AG04450 (cell line): ENCODE data around the gene DRD4. TPM values are rescaled to one million over a fixed set of nuclear protein-coding genes. Genes with fewer than 3 reads are reported as not detected.

Experiments used
- CTCF ChIA-PET: fragments of 300-600, 350-600 bp; formaldehyde crosslinking; extraction: SDS; loops from one replicate; lab custom pipeline; 2022; ENCODE audit warnings: antibody characterized with exemption, inconsistent platforms; lab: Charles Lee
- POLR2A ChIA-PET: fragments of 350-600 bp; formaldehyde crosslinking; extraction: SDS; loops from one replicate; lab custom pipeline; 2021; ENCODE audit warnings: antibody characterized with exemption, inconsistent platforms; lab: Yijun Ruan, JAX
- DNase-seq: peaks from one replicate; pipeline ENCODE4 v3.0.0-alpha.2; 2011; ENCODE audit warnings: low read depth, low spot score
- H3K27ac ChIP-seq: one replicate; pipeline ENCODE4 v1.5.1; 2012; ENCODE audit warnings: low read depth, low read length, control low read depth
- H3K27me3 ChIP-seq: one replicate; pipeline ENCODE4 v1.6.0; 2012; ENCODE audit warnings: low read length; ENCODE audit not compliant: control insufficient read depth, insufficient read depth
- H3K4me3 ChIP-seq: 2 replicates; pipeline ENCODE4 v1.5.1; 2011; ENCODE audit warnings: mild to moderate bottlenecking, low read depth, low read length, control low read depth
- H3K9me3 ChIP-seq: 2 replicates; pipeline ENCODE4 v1.5.1; 2012; ENCODE audit warnings: low read length; ENCODE audit not compliant: control insufficient read depth, insufficient read depth
- polyA plus RNA-seq: library from polyadenylated mRNA; depleted of rRNA; stranded (reverse); fragments of >200 nt; gene quantifications from 2 replicates; pipeline ENCODE4 v1.2.3, GENCODE V29; 2011
- TF ChIP-seq, protein P1 (sequence below): IDR thresholded peaks from 2 replicates; pipeline ENCODE4 v1.5.1; 2011; ENCODE audit warnings: low read depth, low read length, control low read depth, inconsistent platforms

DRD4 gene
- polyA plus RNA-seq, 1 experiment, result 0.05 TPM

DNA sequence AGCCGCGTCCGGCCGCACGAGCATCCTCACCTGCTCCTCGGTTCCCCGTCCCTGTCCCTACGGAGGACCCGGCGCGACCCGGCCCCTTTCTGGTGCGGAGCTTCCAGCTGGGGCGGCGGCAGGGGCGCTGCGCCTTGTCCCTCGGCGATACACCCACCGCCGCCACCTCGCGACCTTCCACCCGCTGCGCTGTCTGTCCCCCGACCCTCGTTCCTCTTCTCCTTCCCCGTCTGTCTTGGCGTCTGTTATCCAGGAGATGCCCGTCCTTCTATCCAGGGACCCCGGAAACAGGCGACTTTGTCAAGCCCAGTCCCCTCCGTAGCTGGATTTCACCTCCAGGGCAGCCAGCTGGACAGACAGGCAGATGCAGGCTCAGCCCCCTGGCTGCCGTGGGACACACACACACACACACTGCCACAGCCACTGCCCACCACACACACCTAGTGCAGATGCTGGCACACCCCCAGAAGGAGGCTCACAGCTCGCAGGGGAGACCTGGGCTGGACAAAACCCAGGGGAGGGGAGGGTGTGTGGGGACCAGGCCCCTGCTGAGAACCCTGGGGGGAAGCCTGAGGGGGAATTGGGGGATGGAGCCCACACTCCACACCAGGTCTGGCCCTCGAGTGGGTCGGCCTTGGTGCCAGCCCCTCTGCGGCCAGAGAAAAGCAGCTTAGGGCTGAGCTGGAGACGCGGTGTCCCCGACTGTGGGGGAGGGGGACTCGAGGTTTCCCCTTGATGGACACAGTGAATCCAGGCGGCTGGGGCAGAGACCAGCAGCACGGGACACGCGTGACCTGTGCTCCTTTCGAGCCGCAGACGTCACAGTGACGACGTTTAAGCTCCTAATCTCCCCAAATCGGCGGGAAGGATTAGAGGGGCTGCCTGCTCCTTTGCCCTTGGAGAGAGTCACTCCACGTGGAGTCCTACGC lies 788 bp downstream of the DRD4 start:
- H3K27ac ChIP-seq, result no peak overlapping the region
- H3K27me3 ChIP-seq, result peaks cover 32% of the 10 kb centered on the region
- DNase-seq, result no peak
- peak overlapping the region; percentile 27; the same call in 1 of the 2 replicates for H3K4me3 ChIP-seq
- H3K9me3 ChIP-seq, result peaks cover 4% of the 10 kb centered on the region
- TF ChIP-seq, protein P1, sequence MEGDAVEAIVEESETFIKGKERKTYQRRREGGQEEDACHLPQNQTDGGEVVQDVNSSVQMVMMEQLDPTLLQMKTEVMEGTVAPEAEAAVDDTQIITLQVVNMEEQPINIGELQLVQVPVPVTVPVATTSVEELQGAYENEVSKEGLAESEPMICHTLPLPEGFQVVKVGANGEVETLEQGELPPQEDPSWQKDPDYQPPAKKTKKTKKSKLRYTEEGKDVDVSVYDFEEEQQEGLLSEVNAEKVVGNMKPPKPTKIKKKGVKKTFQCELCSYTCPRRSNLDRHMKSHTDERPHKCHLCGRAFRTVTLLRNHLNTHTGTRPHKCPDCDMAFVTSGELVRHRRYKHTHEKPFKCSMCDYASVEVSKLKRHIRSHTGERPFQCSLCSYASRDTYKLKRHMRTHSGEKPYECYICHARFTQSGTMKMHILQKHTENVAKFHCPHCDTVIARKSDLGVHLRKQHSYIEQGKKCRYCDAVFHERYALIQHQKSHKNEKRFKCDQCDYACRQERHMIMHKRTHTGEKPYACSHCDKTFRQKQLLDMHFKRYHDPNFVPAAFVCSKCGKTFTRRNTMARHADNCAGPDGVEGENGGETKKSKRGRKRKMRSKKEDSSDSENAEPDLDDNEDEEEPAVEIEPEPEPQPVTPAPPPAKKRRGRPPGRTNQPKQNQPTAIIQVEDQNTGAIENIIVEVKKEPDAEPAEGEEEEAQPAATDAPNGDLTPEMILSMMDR, result no peak
- ChIA-PET POLR2A (interaction anchor here (0.6 to 1.0 kb wide), 2 partner anchors 53 to 57 kb away, joined by 3 to 9 read pairs; partner anchors contain the start of genes DEAF1 and TMEM80), CTCF (no interaction called here)

DNA sequence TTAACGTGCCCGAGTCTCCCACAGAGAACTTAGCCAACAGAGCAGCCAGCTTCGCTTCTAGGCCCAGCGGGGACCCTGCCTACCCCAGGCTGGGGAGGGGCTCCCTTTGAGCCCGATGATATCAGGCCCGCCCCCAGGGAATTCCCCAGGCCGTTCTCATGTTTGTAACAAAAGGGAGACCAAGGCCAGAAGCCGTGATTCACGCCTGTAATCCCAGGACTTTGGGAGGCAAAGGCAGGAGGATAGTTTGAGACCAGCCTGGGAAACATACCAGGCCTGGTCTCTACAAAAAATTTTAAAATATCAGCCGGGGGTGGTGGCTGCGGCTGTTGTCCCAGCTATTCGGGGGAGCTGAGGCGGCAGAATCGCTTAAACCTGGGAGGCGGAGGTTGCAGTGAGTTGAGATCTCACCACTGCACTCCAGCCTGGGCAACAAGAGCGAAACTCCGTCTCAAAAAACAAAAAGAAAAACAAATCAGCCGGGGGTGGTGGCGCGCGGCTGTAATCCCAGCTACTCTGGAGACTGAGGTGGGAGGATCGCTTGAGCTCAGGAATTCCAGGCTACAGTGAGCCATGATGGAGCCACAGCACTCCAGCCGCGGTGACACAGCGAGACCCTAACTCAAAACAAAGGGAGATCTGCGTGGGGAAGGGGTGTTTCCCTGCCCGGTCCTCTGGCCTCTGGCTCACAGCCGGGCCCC lies 1.7 kb downstream of the DRD4 start:
- Histone ChIP-seq H3K9me3 (peaks cover 4% of the 10 kb centered on the region), H3K27me3 (peaks cover 32% of the 10 kb centered on the region), H3K27ac (no peak overlapping the region), H3K4me3 (no peak overlapping the region)
- ChIA-PET POLR2A (interaction anchor here (1.0 kb wide), 1 partner anchor 56 kb away, joined by 9 read pairs; the partner anchor contains the start of genes DEAF1 and TMEM80), CTCF (no interaction called here)
- TF ChIP-seq, protein P1, result no peak
- no peak for DNase-seq

DNA sequence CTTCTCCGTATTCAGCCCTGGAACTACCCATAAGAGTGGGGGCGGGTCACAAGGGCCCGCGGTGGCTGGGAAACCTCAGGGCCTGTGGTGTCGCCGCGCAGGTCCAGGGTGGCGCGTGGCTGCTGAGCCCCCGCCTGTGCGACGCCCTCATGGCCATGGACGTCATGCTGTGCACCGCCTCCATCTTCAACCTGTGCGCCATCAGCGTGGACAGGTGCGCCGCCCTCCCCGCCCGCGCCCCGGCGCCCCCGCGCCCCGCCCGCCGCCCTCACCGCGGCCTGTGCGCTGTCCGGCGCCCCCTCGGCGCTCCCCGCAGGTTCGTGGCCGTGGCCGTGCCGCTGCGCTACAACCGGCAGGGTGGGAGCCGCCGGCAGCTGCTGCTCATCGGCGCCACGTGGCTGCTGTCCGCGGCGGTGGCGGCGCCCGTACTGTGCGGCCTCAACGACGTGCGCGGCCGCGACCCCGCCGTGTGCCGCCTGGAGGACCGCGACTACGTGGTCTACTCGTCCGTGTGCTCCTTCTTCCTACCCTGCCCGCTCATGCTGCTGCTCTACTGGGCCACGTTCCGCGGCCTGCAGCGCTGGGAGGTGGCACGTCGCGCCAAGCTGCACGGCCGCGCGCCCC lies 2.4 kb downstream of the DRD4 start:
- no peak for DNase-seq
- peaks cover 32% of the 10 kb centered on the region for H3K27me3 ChIP-seq
- ChIA-PET CTCF (no interaction called here), POLR2A (no interaction called here)
- TF ChIP-seq, protein P1, result no peak
- no peak overlapping the region for H3K27ac ChIP-seq
- H3K4me3 ChIP-seq, result no peak overlapping the region
- peaks cover 4% of the 10 kb centered on the region for H3K9me3 ChIP-seq

DNA sequence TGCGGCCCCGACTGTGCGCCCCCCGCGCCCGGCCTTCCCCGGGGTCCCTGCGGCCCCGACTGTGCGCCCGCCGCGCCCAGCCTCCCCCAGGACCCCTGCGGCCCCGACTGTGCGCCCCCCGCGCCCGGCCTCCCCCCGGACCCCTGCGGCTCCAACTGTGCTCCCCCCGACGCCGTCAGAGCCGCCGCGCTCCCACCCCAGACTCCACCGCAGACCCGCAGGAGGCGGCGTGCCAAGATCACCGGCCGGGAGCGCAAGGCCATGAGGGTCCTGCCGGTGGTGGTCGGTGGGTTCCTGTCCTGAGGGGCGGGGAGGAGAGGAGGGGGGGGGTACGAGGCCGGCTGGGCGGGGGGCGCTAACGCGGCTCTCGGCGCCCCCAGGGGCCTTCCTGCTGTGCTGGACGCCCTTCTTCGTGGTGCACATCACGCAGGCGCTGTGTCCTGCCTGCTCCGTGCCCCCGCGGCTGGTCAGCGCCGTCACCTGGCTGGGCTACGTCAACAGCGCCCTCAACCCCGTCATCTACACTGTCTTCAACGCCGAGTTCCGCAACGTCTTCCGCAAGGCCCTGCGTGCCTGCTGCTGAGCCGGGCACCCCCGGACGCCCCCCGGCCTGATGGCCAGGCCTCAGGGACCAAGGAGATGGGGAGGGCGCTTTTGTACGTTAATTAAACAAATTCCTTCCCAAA lies 3.1 kb downstream of the DRD4 start:
- DNase-seq, result no peak
- no peak overlapping the region for H3K27ac ChIP-seq
- peaks cover 32% of the 10 kb centered on the region for H3K27me3 ChIP-seq
- ChIA-PET POLR2A (no interaction called here), CTCF (no interaction called here)
- no peak overlapping the region for H3K4me3 ChIP-seq
- TF ChIP-seq, protein P1, result no peak
- H3K9me3 ChIP-seq, result peaks cover 4% of the 10 kb centered on the region
